HG02981 (cell line): ENCODE results near the gene FTO.
"Not testable (repeated sequence)": the region's sequence is repeated elsewhere in the genome, so short reads cannot be mapped to it uniquely, and the experiment has no call there.

Experiments used
- ATAC-seq: cut with Tn5 transposase; IDR thresholded peaks from one replicate; pipeline ENCODE4 v1.9.1; 2021; ENCODE audit warnings: mild to moderate bottlenecking, moderate library complexity; ENCODE audit not compliant: unreplicated experiment

Gene FTO

GRCh38 chr16:54165912-54166865, 462.2 kb downstream of the FTO start:
- no peak for ATAC-seq

GRCh38 chr16:54169112-54169511, 465.2 kb downstream of the FTO start:
- no peak for ATAC-seq

GRCh38 chr16:54171626-54172537, 467.9 kb downstream of the FTO start:
- ATAC-seq, result no peak

- ATAC-seq, result no peak
Measured at GRCh38 chr16:54173490-54173889, 469.5 kb downstream of the FTO start.

- ATAC-seq, result no peak
Measured at GRCh38 chr16:54174201-54174600, 470.2 kb downstream of the FTO start.

- ATAC-seq, result no peak
Measured at GRCh38 chr16:54174750-54175149, 470.8 kb downstream of the FTO start.

- ATAC-seq, result no peak
Measured at GRCh38 chr16:54175169-54175551, 471.2 kb downstream of the FTO start.

GRCh38 chr16:54175552-54176375, 471.8 kb downstream of the FTO start:
- ATAC-seq, result no peak

GRCh38 chr16:54176376-54176901, 472.5 kb downstream of the FTO start:
- no peak for ATAC-seq

GRCh38 chr16:54177052-54177861, 473.3 kb downstream of the FTO start:
- no peak for ATAC-seq

- ATAC-seq, result no peak
Measured at GRCh38 chr16:54177862-54178477, 474.0 kb downstream of the FTO start.

- ATAC-seq, result no peak
Measured at GRCh38 chr16:54178478-54178976, 474.6 kb downstream of the FTO start.

GRCh38 chr16:54180421-54181359, 476.7 kb downstream of the FTO start:
- ATAC-seq, result no peak

GRCh38 chr16:54181683-54182329, 477.9 kb downstream of the FTO start:
- not testable (repeated sequence) for ATAC-seq

- no peak for ATAC-seq
Measured at GRCh38 chr16:54185045-54185444, 481.1 kb downstream of the FTO start.

- no peak for ATAC-seq
Measured at GRCh38 chr16:54191163-54191562, 487.2 kb downstream of the FTO start.

- ATAC-seq, result no peak
Measured at GRCh38 chr16:54191592-54191991, 487.6 kb downstream of the FTO start.
